RPMI8226 (cell line): Measurements from ENCODE around the gene PTN.
"Not testable (repeated sequence)": the region's sequence is repeated elsewhere in the genome, so short reads cannot be mapped to it uniquely, and the experiment has no call there.

ENCODE experiments used
- DNase-seq: peaks from one replicate; pipeline ENCODE4 v3.0.0-alpha.2; 2015

The PTN gene

GRCh38 chr7:137262599-137262998 lies 80.9 kb downstream of the PTN start:
- DNase-seq = no peak

- DNase-seq = no peak
Measured at GRCh38 chr7:137258552-137258951, 85.0 kb downstream of the PTN start.

GRCh38 chr7:137254766-137255165 lies 88.8 kb downstream of the PTN start:
- no peak for DNase-seq

GRCh38 chr7:137245890-137246289 lies 97.6 kb downstream of the PTN start:
- DNase-seq = no peak

GRCh38 chr7:137245186-137245585 lies 98.3 kb downstream of the PTN start:
- no peak for DNase-seq

- no peak for DNase-seq
Measured at GRCh38 chr7:137243741-137244140, 99.8 kb downstream of the PTN start.

GRCh38 chr7:137242616-137243015 lies 100.9 kb downstream of the PTN start:
- no peak for DNase-seq

- DNase-seq = no peak
Measured at GRCh38 chr7:137241655-137242360, 101.7 kb downstream of the PTN start.

GRCh38 chr7:137239186-137239585 lies 104.3 kb downstream of the PTN start:
- not testable (repeated sequence) for DNase-seq

GRCh38 chr7:137235434-137235833 lies 108.1 kb downstream of the PTN start:
- DNase-seq = no peak

GRCh38 chr7:137231167-137231566 lies 112.4 kb downstream of the PTN start:
- DNase-seq = no peak

GRCh38 chr7:137221467-137221866 lies 122.1 kb downstream of the PTN start:
- DNase-seq = no peak

GRCh38 chr7:137213744-137214143 lies 129.8 kb downstream of the PTN start:
- no peak for DNase-seq

GRCh38 chr7:137209151-137209817 lies 134.2 kb downstream of the PTN start:
- DNase-seq = no peak

- no peak for DNase-seq
Measured at GRCh38 chr7:137206770-137207169, 136.8 kb downstream of the PTN start.

GRCh38 chr7:137204246-137204645 lies 139.3 kb downstream of the PTN start:
- no peak for DNase-seq

- DNase-seq = no peak
Measured at GRCh38 chr7:137203351-137203750, 140.2 kb downstream of the PTN start.

GRCh38 chr7:137196648-137197047 lies 146.9 kb downstream of the PTN start:
- no peak for DNase-seq

GRCh38 chr7:137195996-137196395 lies 147.5 kb downstream of the PTN start:
- no peak for DNase-seq

- DNase-seq = not testable (repeated sequence)
Measured at GRCh38 chr7:137181619-137182018, 161.9 kb downstream of the PTN start.
